CD14-positive monocyte (primary cell): ENCODE data around the gene PANX1. TPM values are rescaled to one million over a fixed set of nuclear protein-coding genes. Genes with fewer than 3 reads are reported as not detected.
A peak's percentile ranks its signal among the peaks of the same experiment; 100 is the strongest.

Experiments
- DNase-seq, 3 donors: peaks; one replicate each; pipeline ENCODE4 v3.0.0-alpha.2; 2011 to 2022
- H2AFZ ChIP-seq: 2 replicates; pipeline ENCODE4 v1.6.0; 2012; ENCODE audit warnings: mild to moderate bottlenecking, low read depth, low read length, inconsistent platforms; ENCODE audit not compliant: insufficient read depth, poor library complexity, severe bottlenecking
- H3K27ac ChIP-seq, 2 donors: 1 replicate in 1 of 2; 2 replicates in 1 of 2; pipeline ENCODE4 v1.5.1; 2012 to 2013; ENCODE audit warnings: low read length in 2 of 2, control low read depth in 1 of 2, inconsistent platforms in 1 of 2, low read depth in 1 of 2, mild to moderate bottlenecking in 1 of 2
- H3K27me3 ChIP-seq, 2 donors: one replicate each; pipeline versions ENCODE4 v1.6.0 to v1.6.1; 2011 to 2013; ENCODE audit warnings: low read length in 2 of 2; ENCODE audit not compliant: control insufficient read depth in 2 of 2, insufficient read depth in 2 of 2
- H3K36me3 ChIP-seq, 2 donors: replicated peaks in 1 of 2; 1 replicate in 1 of 2; 2 replicates in 1 of 2; pipeline versions ENCODE4 v1.5.1 to v1.6.1; 2012 to 2013; ENCODE audit warnings: low read length in 2 of 2, control low read depth in 1 of 2, inconsistent platforms in 1 of 2, mild to moderate bottlenecking in 1 of 2; ENCODE audit not compliant: insufficient read depth in 2 of 2, control insufficient read depth in 1 of 2
- H3K4me1 ChIP-seq, 2 donors: 1 replicate in 1 of 2; 2 replicates in 1 of 2; pipeline versions ENCODE4 v1.5.1 to v1.6.1; 2012 to 2013; ENCODE audit warnings: low read length in 2 of 2, control low read depth in 1 of 2, inconsistent platforms in 1 of 2, mild to moderate bottlenecking in 1 of 2, moderate library complexity in 1 of 2; ENCODE audit not compliant: insufficient read depth in 2 of 2, control insufficient read depth in 1 of 2
- H3K4me2 ChIP-seq: replicated peaks from 2 replicates; pipeline ENCODE3; 2012; ENCODE audit warnings: low read length, moderate library complexity, mild to moderate bottlenecking; ENCODE audit not compliant: poor library complexity, severe bottlenecking; ENCODE audit errors: extremely low read depth
- H3K4me3 ChIP-seq, 3 experiments: fragments of 200-600 bp in 1 of 3; sonication (generic) in 1 of 3; replicated peaks in 1 of 3; 1 replicate in 2 of 3; 2 replicates in 1 of 3; pipeline ENCODE4 v1.5.1; 2011 to 2013; ENCODE audit warnings: low read length in 3 of 3, mild to moderate bottlenecking in 3 of 3, control low read depth in 2 of 3, low read depth in 2 of 3, inconsistent platforms in 1 of 3, moderate library complexity in 1 of 3
- H3K79me2 ChIP-seq: 2 replicates; pipeline ENCODE4 v1.6.0; 2012; ENCODE audit warnings: mild to moderate bottlenecking, control low read depth, inconsistent platforms, low read length, moderate library complexity; ENCODE audit not compliant: insufficient read depth
- H3K9ac ChIP-seq: 2 replicates; pipeline ENCODE4 v1.6.0; 2017; ENCODE audit warnings: low read length, mild to moderate bottlenecking; ENCODE audit not compliant: insufficient read depth, poor library complexity, severe bottlenecking
- H3K9me3 ChIP-seq, 2 donors: replicated peaks in 1 of 2; 1 replicate in 1 of 2; 2 replicates in 1 of 2; pipeline versions ENCODE4 v1.5.1 to v1.6.1; 2012 to 2013; ENCODE audit warnings: low read length in 2 of 2, control low read depth in 1 of 2; ENCODE audit not compliant: control insufficient read depth in 1 of 2, insufficient read depth in 1 of 2
- H4K20me1 ChIP-seq: 2 replicates; pipeline ENCODE4 v1.6.0; 2012; ENCODE audit warnings: mild to moderate bottlenecking, low read length, control low read depth, moderate library complexity; ENCODE audit not compliant: insufficient read depth
- H3K27ac Mint-ChIP-seq, 7 donors: one replicate each; pipeline ENCODE4 v1.8.0; 2020; ENCODE audit warnings: mild to moderate bottlenecking in 7 of 7, mixed read lengths in 7 of 7, moderate library complexity in 6 of 7, inconsistent platforms in 2 of 7
- H3K27me3 Mint-ChIP-seq, 3 donors: one replicate each; pipeline ENCODE4 v1.8.0; 2021 to 2022; ENCODE audit warnings: low read depth in 3 of 3, mild to moderate bottlenecking in 3 of 3, mixed read lengths in 3 of 3, moderate library complexity in 3 of 3, inconsistent platforms in 1 of 3
- H3K36me3 Mint-ChIP-seq, 2 donors: one replicate each; pipeline ENCODE4 v1.8.0; 2020; ENCODE audit warnings: mixed read lengths in 2 of 2, inconsistent platforms in 1 of 2, mild to moderate bottlenecking in 1 of 2
- H3K4me1 Mint-ChIP-seq: one replicate; pipeline ENCODE4 v1.8.0; 2020; ENCODE audit warnings: mild to moderate bottlenecking, mixed read lengths
- H3K4me3 Mint-ChIP-seq, 2 donors: one replicate each; pipeline ENCODE4 v1.8.0; 2020; ENCODE audit warnings: mild to moderate bottlenecking in 2 of 2, mixed read lengths in 2 of 2, moderate library complexity in 1 of 2
- H3K9me3 Mint-ChIP-seq, 7 donors: one replicate each; pipeline ENCODE4 v1.8.0; 2020 to 2022; ENCODE audit warnings: mixed read lengths in 7 of 7, mild to moderate bottlenecking in 6 of 7, moderate library complexity in 6 of 7, inconsistent platforms in 2 of 7
- WGBS: methylation state at CpG from one replicate; pipeline ENCODE4 v1.1.5; 2013; ENCODE audit warnings: missing lambda C conversion rate; ENCODE audit not compliant: insufficient coverage; 5-methylcytosine and 5-hydroxymethylcytosine counted together
- intact Hi-C, 2 donors: fragments of 100-400 bp; cut with micrococcal nuclease; formaldehyde crosslinking; loops; one replicate each; pipeline versions ENCODE4 v1.15.0 to v1.15.1; 2023
- polyA plus RNA-seq, 3 donors: library from polyadenylated mRNA; depleted of rRNA in 1 of 3; unstranded in 2 of 3; stranded (reverse) in 1 of 3; fragments of 300-500 nt in 2 of 3; fragments of >200 nt in 1 of 3; fragmentation: Illumina TruSeq in 2 of 3; gene quantifications; 1 replicate in 2 of 3; 2 replicates in 1 of 3; pipeline ENCODE4 v1.2.3, GENCODE V29; 2012 to 2021
- TF ChIP-seq, protein P1 (sequence below): fragments of 200-600 bp; IDR thresholded peaks from one replicate; pipeline ENCODE4 v1.8.0; 2022; ENCODE audit warnings: antibody characterized with exemption, mild to moderate bottlenecking

Gene PANX1
- polyA plus RNA-seq, 3 donors: 6.9 to 15.7 (median 12.7) TPM

DNA sequence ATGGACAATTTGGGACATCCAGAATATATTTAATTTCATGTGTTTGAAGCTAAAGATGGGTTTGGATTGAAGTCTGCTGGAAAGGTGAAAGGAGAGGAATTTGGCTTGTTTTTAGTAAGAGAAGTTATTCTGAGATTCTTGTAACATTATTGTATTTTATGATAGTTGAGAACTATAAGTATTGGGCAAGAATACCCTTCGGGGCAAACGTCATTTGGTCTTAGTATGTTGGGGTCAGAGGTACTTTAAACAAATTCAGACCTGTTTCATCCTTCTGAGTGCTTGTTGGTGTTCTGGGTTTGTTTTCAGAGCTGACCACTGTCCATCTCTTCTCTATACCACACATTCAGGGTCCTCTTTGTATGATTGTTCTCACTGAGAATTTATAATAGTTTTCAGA lies 19.5 kb downstream of the PANX1 start:
- WGBS: no CpG with 5 or more reads among the region's 2 CpGs
- H3K4me1 ChIP-seq: peaks cover 29 to 31% of the 10 kb centered on the region in 2 donors
- no peaks in the 10 kb centered on the region for H3K9me3 Mint-ChIP-seq

DNA sequence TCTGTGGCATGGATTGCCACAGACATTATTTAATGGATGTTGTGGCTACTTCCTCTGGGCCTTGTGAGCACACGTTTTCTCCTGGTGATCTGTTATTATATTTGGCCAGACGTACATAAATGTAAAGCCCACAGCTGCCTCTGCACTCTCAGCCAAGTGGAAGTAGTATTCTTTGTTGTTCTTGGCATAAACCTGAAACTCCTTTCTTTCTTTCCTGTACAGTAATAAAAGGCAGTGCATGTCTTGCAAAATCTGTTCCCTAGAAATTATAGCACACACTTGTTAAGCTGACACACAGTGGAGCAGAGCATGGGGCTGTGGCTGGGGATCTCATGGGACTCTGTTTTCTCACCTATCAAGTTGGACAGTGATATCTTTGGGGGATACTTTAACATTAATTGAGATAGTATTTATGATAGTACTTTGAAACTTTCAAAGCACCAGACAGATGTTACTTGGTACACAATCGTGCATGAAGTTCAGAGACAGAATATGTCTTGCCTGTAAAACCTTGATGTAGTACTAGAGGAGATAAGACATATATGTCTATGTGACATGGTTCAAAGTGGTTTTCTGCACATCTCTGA lies 20.9 kb downstream of the PANX1 start:
- Histone ChIP-seq H4K20me1 (peaks cover 97% of the 10 kb centered on the region), H3K4me3 (no peak overlapping the region), H3K79me2 (peaks cover 93% of the 10 kb centered on the region), H3K9ac (no peak overlapping the region), H2AFZ (no peak overlapping the region), H3K4me1 (peaks cover 27 to 29% of the 10 kb centered on the region in 2 donors), H3K36me3 (peaks cover 0 to 22% of the 10 kb centered on the region in 2 donors), H3K27ac (peak overlapping the region in 1 of 2 donors; percentile 6), H3K27me3 (no peaks in the 10 kb centered on the region), H3K9me3 (no peaks in the 10 kb centered on the region), H3K4me2 (no peak overlapping the region)
- intact Hi-C loops: no loop called here
- Mint-ChIP-seq H3K4me3 (no peak overlapping the region), H3K4me1 (peaks cover 57% of the 10 kb centered on the region), H3K36me3 (peaks cover 13 to 20% of the 10 kb centered on the region in 2 donors), H3K27ac (peak overlapping the region in 2 of 7 donors; percentile 42 to 54), H3K9me3 (no peaks in the 10 kb centered on the region), H3K27me3 (peaks cover 0 to 3% (median 0%) of the 10 kb centered on the region in 3 donors)
- TF ChIP-seq, protein P1, sequence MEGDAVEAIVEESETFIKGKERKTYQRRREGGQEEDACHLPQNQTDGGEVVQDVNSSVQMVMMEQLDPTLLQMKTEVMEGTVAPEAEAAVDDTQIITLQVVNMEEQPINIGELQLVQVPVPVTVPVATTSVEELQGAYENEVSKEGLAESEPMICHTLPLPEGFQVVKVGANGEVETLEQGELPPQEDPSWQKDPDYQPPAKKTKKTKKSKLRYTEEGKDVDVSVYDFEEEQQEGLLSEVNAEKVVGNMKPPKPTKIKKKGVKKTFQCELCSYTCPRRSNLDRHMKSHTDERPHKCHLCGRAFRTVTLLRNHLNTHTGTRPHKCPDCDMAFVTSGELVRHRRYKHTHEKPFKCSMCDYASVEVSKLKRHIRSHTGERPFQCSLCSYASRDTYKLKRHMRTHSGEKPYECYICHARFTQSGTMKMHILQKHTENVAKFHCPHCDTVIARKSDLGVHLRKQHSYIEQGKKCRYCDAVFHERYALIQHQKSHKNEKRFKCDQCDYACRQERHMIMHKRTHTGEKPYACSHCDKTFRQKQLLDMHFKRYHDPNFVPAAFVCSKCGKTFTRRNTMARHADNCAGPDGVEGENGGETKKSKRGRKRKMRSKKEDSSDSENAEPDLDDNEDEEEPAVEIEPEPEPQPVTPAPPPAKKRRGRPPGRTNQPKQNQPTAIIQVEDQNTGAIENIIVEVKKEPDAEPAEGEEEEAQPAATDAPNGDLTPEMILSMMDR: no peak
- DNase-seq: no peak
- 50% methylated on average over 2 of the region's 3 CpGs for WGBS

More for the DNA sequence above, 19.5 kb downstream of the PANX1 start:
- no peak for DNase-seq
- Histone ChIP-seq H3K36me3 (peaks cover 0 to 8% of the 10 kb centered on the region in 2 donors), H3K9me3 (no peaks in the 10 kb centered on the region), H3K4me2 (no peak overlapping the region), H3K79me2 (peaks cover 99% of the 10 kb centered on the region), H3K4me3 (no peak overlapping the region), H4K20me1 (peaks cover 97% of the 10 kb centered on the region), H3K27me3 (no peaks in the 10 kb centered on the region), H3K27ac (no peak overlapping the region), H3K9ac (no peak overlapping the region), H2AFZ (no peak overlapping the region)
- TF ChIP-seq, protein P1: no peak
- Mint-ChIP-seq H3K27me3 (peaks cover 0 to 3% (median 0%) of the 10 kb centered on the region in 3 donors), H3K36me3 (peaks cover 3 to 7% of the 10 kb centered on the region in 2 donors), H3K4me3 (no peak overlapping the region), H3K4me1 (peaks cover 64% of the 10 kb centered on the region), H3K27ac (no peak overlapping the region)
- intact Hi-C loops: no loop called here
